ENCODE results near the gene PADI2.

DNA sequence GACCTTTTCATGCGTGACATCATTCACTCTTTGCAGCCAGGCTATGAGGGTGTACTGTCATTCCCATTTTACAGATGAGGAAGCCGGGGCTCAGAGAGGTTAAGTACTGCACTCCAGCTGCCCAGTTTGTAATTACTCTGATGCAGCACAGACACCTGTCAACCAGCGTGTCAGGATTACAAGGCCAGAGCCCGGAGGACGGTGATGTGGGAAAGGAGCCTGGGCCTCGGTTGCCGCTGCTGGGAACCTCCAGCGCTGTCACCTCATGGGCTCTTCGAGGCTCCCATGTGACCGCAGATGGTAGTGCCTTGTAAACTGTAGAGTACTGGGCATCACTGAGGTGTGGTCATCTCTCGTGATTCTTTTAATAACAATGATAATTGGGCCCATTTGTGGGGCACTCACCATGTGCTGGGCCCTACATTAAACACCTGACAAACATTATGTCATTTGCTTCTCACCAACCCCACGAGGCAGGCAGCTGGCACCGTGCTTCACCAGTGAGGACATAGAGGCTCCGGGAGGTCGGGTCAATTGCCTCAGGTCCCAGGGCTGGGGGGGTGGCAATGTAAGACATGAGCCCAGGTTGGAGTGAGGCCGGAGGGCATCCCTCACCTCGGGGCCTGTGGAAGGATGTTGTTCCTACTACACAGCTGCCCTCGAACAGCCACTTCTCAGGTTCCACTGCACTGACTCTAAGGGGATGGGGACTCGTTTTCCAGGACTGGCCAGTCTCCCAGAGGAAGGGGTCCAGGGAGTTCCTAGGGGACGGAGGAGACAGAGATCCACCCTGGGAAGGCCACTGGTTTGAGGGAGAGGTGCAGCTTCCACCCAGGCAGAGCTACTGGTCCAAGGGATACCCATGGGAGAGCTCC, 42.9 kb upstream of the PADI2 start:
- TF ChIP-seq ZNF175 (CRISPR knock-in tag; IDR thresholded peaks at IDR 0.05; ENCODE audit: low read depth) (no peak), POLR2AphosphoS2 (IDR thresholded peaks at IDR 0.05; ENCODE audit: low read length) (no peak), TCF7 (IDR thresholded peaks at IDR 0.05; ENCODE audit: borderline replicate concordance) (no peak), DPF2 (IDR thresholded peaks at IDR 0.05) (no peak), RB1 (IDR thresholded peaks at IDR 0.05; ENCODE audit: low read depth) (no peak)
